GM12892 (cell line): Measurements from ENCODE around the gene ST8SIA2.

Experiments used
- DNase-seq: peaks from one replicate; pipeline ENCODE4 v3.0.0; 2011; ENCODE audit not compliant: insufficient read length
- FAIRE-seq: peaks from 2 replicates; lab custom pipeline; 2011; peaks lifted over from hg19 to GRCh38; lab: Jason Lieb, UNC
- POLR2A ChIP-seq: IDR thresholded peaks from 2 replicates; pipeline ENCODE4 v1.6.1; 2011; ENCODE audit warnings: low read depth, low read length, control low read depth
- POLR2AphosphoS5 ChIP-seq: IDR thresholded peaks from 2 replicates; pipeline ENCODE4 v1.6.1; 2011; ENCODE audit warnings: low read depth, low read length, control low read depth
- TAF1 ChIP-seq: IDR thresholded peaks from 2 replicates; pipeline ENCODE4 v1.6.1; 2011; ENCODE audit warnings: low read depth, mild to moderate bottlenecking, control low read depth, low read length, borderline replicate concordance

Gene ST8SIA2

GRCh38 chr15:92418864-92419263 lies 25.2 kb downstream of the ST8SIA2 start:
- FAIRE-seq (no peak), DNase-seq (no peak)
- TF ChIP-seq POLR2A (no peak), POLR2AphosphoS5 (no peak), TAF1 (no peak)

DNA sequence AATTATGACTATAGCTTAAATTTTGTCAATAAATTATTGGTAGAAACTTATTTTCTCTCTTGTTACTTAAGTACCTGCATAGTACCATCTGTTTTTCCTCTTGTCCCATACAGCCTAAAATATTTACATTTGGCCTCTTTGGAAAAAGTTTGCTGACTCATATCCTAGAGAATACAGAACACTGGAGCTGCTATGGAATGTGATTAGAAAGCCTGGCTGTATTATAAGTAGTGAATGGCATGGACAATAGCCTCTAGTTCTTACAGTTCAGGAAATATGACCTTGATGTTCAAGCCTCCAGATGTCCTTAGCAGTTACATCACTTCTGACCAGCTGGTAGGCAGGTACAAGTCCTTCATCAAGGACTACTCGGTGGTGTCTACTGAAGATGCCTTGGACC lies 28.3 kb downstream of the ST8SIA2 start:
- FAIRE-seq (no peak), DNase-seq (no peak)
- TF ChIP-seq POLR2AphosphoS5 (no peak), TAF1 (no peak), POLR2A (no peak)

GRCh38 chr15:92425578-92426225 lies 32.0 kb downstream of the ST8SIA2 start:
- TF ChIP-seq POLR2A: no peak
- no peak for TF ChIP-seq TAF1
- TF ChIP-seq POLR2AphosphoS5: no peak
- DNase-seq (no peak), FAIRE-seq (no peak)

DNA sequence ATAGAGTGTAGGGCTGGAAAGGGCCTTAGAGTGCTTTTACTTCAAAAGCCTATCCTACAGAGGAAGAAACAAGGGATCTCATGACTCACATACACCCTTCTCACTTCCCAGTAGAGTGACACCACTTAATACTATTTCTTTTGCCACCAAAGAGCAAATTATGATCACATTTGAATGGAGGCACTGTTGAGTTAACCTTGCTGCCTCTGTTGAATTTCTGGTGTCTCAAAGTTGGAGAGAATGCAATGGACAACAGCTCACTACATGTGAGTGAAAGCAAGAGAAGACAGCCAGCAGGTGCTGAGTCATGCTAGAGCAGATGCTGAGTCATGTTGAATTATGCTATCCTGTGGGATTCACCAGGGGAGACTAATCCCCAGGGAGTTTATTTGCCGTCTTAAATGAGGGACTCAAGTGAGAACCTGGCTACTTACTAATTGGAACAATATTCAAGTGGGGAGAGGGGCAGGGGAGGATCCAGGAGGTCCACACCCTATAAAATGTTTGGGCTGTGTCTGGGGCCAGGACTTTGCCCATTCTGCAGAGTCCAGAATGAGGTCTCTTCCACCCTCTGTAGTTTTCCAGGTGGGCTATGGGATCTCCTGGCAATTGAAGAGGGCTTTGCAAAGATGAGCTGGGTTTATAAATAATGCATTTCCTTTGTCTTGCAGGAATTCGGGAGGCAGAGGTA lies 35.8 kb downstream of the ST8SIA2 start:
- FAIRE-seq (no peak), DNase-seq (no peak)
- TF ChIP-seq POLR2AphosphoS5: no peak
- no peak for TF ChIP-seq TAF1
- TF ChIP-seq POLR2A: no peak

- no peak for DNase-seq
- no peak for FAIRE-seq
- no peak for TF ChIP-seq POLR2AphosphoS5
- no peak for TF ChIP-seq POLR2A
- no peak for TF ChIP-seq TAF1
These were observed 36.4 kb downstream of the ST8SIA2 start for GRCh38 chr15:92430069-92430440.

DNA sequence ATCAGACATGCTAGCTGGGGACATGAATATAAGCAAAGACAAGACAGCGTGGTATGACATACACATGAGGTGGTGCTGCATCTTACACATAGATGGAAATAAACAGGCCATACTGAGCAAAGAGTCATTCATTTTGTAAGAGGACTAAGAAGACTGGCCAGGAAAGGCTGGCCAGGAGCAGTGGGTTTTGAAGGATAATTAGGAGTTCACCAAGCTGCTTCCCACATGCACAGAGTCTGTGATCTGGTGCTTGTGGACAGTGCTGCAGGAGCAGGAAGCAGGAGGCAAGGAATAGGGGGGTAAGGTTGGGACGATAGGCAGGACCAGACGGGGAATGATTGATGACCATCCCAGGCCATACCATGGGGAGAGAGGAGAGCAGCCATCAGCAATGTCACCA lies 41.5 kb downstream of the ST8SIA2 start:
- DNase-seq (no peak), FAIRE-seq (no peak)
- no peak for TF ChIP-seq TAF1

GRCh38 chr15:92438471-92438870 lies 44.8 kb downstream of the ST8SIA2 start:
- DNase-seq (no peak), FAIRE-seq (no peak)
- no peak for TF ChIP-seq POLR2AphosphoS5
- TF ChIP-seq POLR2A: no peak
- TF ChIP-seq TAF1: no peak

DNA sequence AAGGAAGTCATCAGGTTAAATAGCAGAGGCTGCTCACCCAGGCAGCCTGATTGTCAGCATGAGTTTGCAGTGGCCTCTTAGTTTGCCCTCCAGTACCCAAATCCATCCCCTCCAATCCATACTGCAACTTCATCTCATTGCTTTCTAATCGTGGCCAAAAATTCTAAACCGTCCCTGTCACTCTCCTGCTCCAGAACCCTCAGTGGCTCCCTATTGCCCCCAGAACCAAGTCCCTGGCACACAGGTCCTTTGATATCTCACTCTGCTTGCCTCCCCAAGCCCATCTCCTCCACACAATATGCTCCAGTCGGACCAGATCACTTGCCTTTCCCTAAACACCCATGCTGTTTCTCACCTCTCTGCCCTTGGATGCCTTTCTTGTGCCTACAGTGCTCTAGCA lies 49.7 kb downstream of the ST8SIA2 start:
- FAIRE-seq: no peak
- no peak for TF ChIP-seq POLR2AphosphoS5
- TF ChIP-seq TAF1: no peak
- TF ChIP-seq POLR2A: no peak
- no peak for DNase-seq

- TF ChIP-seq POLR2AphosphoS5 (no peak), POLR2A (no peak)
- FAIRE-seq: no peak
- DNase-seq: no peak
These were observed 51.0 kb downstream of the ST8SIA2 start for GRCh38 chr15:92444631-92445030.

GRCh38 chr15:92448370-92448769 lies 54.7 kb downstream of the ST8SIA2 start:
- no peak for TF ChIP-seq POLR2A
- no peak for TF ChIP-seq POLR2AphosphoS5
- TF ChIP-seq TAF1: no peak
- DNase-seq (no peak), FAIRE-seq (no peak)

- no peak for FAIRE-seq
- TF ChIP-seq POLR2AphosphoS5 (no peak), TAF1 (no peak), POLR2A (no peak)
- no peak for DNase-seq
These were observed 55.8 kb downstream of the ST8SIA2 start for GRCh38 chr15:92449476-92449875.

- FAIRE-seq (no peak), DNase-seq (no peak)
- TF ChIP-seq POLR2A: no peak
- TF ChIP-seq TAF1: no peak
- TF ChIP-seq POLR2AphosphoS5: no peak
These were observed 57.6 kb downstream of the ST8SIA2 start for GRCh38 chr15:92451225-92451825.
